K562 (cell line): Measurements from ENCODE around the gene FARP1. TPM values are rescaled to one million over a fixed set of nuclear protein-coding genes. Genes with fewer than 3 reads are reported as not detected.

Experiments used
- ATAC-seq: fragments of 200-7000 bp; cut with Tn5 transposase; 3 replicates; pipeline ENCODE4 v1.9.1; 2020; ENCODE audit warnings: moderate library complexity
- BruUV-seq: library from RNA; stranded (reverse); fragments of 400-500 nt; replicated peaks from 2 replicates; lab custom pipeline; 2021; lab: Mats Ljungman, UMichigan
- CTCF ChIA-PET: fragments of 300-600 bp; formaldehyde crosslinking; extraction: SDS; loops from one replicate; lab custom pipeline; 2021; ENCODE audit warnings: low intra/inter-chr PET ratio; lab: Yijun Ruan, JAX
- POLR2A ChIA-PET: fragments of 300-600, 350-650 bp; sonication (Branson Sonifier 250); formaldehyde crosslinking; extraction: SDS; loops from one replicate; lab custom pipeline; 2021; ENCODE audit warnings: antibody characterized with exemption, inconsistent platforms; lab: Yijun Ruan, JAX
- DNase-seq, 4 experiments: peaks; one replicate each; pipeline versions ENCODE4 v3.0.0 to v3.0.0-alpha.2; 2011 to 2018; ENCODE audit warnings: low spot score in 3 of 4, mixed read lengths in 3 of 4; ENCODE audit errors: extremely low read depth in 1 of 4
- FAIRE-seq: peaks from 2 replicates; lab custom pipeline; 2011; peaks lifted over from hg19 to GRCh38; lab: Jason Lieb, UNC
- H2AFZ ChIP-seq: 2 replicates; pipeline ENCODE4 v1.6.0; 2011; ENCODE audit warnings: low read depth, low read length, control low read depth, inconsistent platforms
- H3K27ac ChIP-seq: fragments of 200-600 bp; 3 replicates; pipeline ENCODE4 v1.8.0; 2011; ENCODE audit warnings: low read depth, mild to moderate bottlenecking, control low read depth, inconsistent platforms, low read length, moderate library complexity, mixed read lengths; ENCODE audit errors: extremely low read depth
- H3K27me3 ChIP-seq, 2 experiments: fragments of 300-600 bp in 1 of 2; 2 replicates in 1 of 2; 3 replicates in 1 of 2; pipeline versions ENCODE4 v1.6.0 to v1.8.0; 2011; ENCODE audit warnings: inconsistent platforms in 2 of 2, low read length in 2 of 2, mild to moderate bottlenecking in 1 of 2, mixed read lengths in 1 of 2, moderate library complexity in 1 of 2; ENCODE audit not compliant: control insufficient read depth in 2 of 2, insufficient read depth in 2 of 2
- H3K36me3 ChIP-seq: fragments of 300-600 bp; 3 replicates; pipeline ENCODE4 v1.8.0; 2011; ENCODE audit warnings: mild to moderate bottlenecking, low read length, inconsistent platforms; ENCODE audit not compliant: control insufficient read depth, insufficient read depth
- H3K4me1 ChIP-seq, 2 experiments: fragments of 200-600 bp in 1 of 2; replicated peaks in 1 of 2; 2 replicates in 1 of 2; 3 replicates in 1 of 2; pipeline versions ENCODE4 v1.5.1 to v1.8.0; 2011; ENCODE audit warnings: inconsistent platforms in 2 of 2, low read length in 2 of 2, mild to moderate bottlenecking in 1 of 2, mixed read lengths in 1 of 2, moderate library complexity in 1 of 2; ENCODE audit not compliant: control insufficient read depth in 2 of 2, insufficient read depth in 2 of 2
- H3K4me2 ChIP-seq: 2 replicates; pipeline ENCODE4 v1.6.1; 2011; ENCODE audit warnings: low read length, control low read depth, inconsistent platforms, mixed read lengths; ENCODE audit not compliant: insufficient read depth
- H3K4me3 ChIP-seq: fragments of 200-600 bp; sonication (generic), shearing (Covaris generic); 2 replicates; pipeline ENCODE4 v1.5.1; 2016; ENCODE audit warnings: control low read depth, inconsistent platforms
- H3K79me2 ChIP-seq: fragments of 200-600 bp; 3 replicates; pipeline ENCODE4 v1.8.0; 2011; ENCODE audit warnings: low read length, inconsistent platforms; ENCODE audit not compliant: control insufficient read depth, insufficient read depth
- H3K9ac ChIP-seq, 2 experiments: 2 replicates each; pipeline versions ENCODE4 v1.6.0 to v1.6.1; 2011; ENCODE audit warnings: low read depth in 2 of 2, low read length in 2 of 2, control low read depth in 1 of 2, inconsistent platforms in 1 of 2, mild to moderate bottlenecking in 1 of 2, mixed read lengths in 1 of 2; ENCODE audit not compliant: insufficient read depth in 1 of 2
- H3K9me1 ChIP-seq: one replicate; pipeline ENCODE4 v1.6.0; 2011; ENCODE audit warnings: inconsistent platforms, mild to moderate bottlenecking, low read length, moderate library complexity; ENCODE audit not compliant: control insufficient read depth, insufficient read depth
- H3K9me3 ChIP-seq: replicated peaks from 2 replicates; pipeline ENCODE4 v1.5.1; 2011; ENCODE audit warnings: low read depth, low read length, inconsistent platforms; ENCODE audit not compliant: control insufficient read depth, insufficient read depth
- H4K20me1 ChIP-seq: replicated peaks from 2 replicates; pipeline ENCODE4 v1.6.1; 2011; ENCODE audit warnings: low read length, inconsistent platforms, mixed read lengths; ENCODE audit not compliant: control insufficient read depth, insufficient read depth
- ARID3B ChIP-seq: fragments of 250-450 bp; sonication (Bioruptor Pico); IDR thresholded peaks from 2 replicates; pipeline ENCODE4 v1.4.0; 2020; ENCODE audit warnings: borderline replicate concordance
- FOXJ2 ChIP-seq: fragments of 200-800 bp; sonication (Bioruptor generic); IDR thresholded peaks from 2 replicates; pipeline ENCODE4 v1.6.1; 2016; ENCODE audit warnings: missing genetic modification characterization, missing compliant biosample characterization
- FOXK1 ChIP-seq: sonication (generic); formaldehyde crosslinking; IDR thresholded peaks from 2 replicates; pipeline ENCODE4 v1.8.0; 2022; ENCODE audit warnings: missing genetic modification reagents, mild to moderate bottlenecking, borderline replicate concordance
- HMGXB4 ChIP-seq: sonication (generic); formaldehyde crosslinking; IDR thresholded peaks from 2 replicates; pipeline ENCODE4 v1.8.1; 2023; ENCODE audit warnings: mild to moderate bottlenecking, missing genetic modification reagents
- NFIC ChIP-seq: fragments of 450-650 bp; IDR thresholded peaks from 2 replicates; pipeline ENCODE4 v1.6.1; 2017; ENCODE audit warnings: mild to moderate bottlenecking, inconsistent platforms
- RBM22 ChIP-seq: fragments of 200-400 bp; formaldehyde crosslinking; IDR thresholded peaks from 2 replicates; pipeline ENCODE4 v1.6.1; 2018; ENCODE audit warnings: low read length, low read depth; ENCODE audit not compliant: poor library complexity, severe bottlenecking
- ZBTB43 ChIP-seq: sonication (generic); formaldehyde crosslinking; IDR thresholded peaks from 2 replicates; pipeline ENCODE4 v1.8.0; 2023; ENCODE audit warnings: mild to moderate bottlenecking, missing genetic modification reagents
- ZNF197 ChIP-seq: fragments of 200-800 bp; sonication (Bioruptor generic); IDR thresholded peaks from 2 replicates; pipeline ENCODE4 v1.6.1; 2016; ENCODE audit warnings: low read depth, missing genetic modification characterization, missing compliant biosample characterization
- ZNF717 ChIP-seq: fragments of 250-450 bp; sonication (Bioruptor Pico); IDR thresholded peaks from 2 replicates; pipeline ENCODE4 v1.5.0; 2021
- WGBS: fragments of 100-300 bp; shearing (Covaris generic); methylation state at CpG from one replicate; pipeline ENCODE4 v1.1.6; 2016; ENCODE audit warnings: low coverage, mixed read lengths; ENCODE audit not compliant: insufficient coverage; ENCODE audit errors: missing lambda C conversion rate; 5-methylcytosine and 5-hydroxymethylcytosine counted together
- in situ Hi-C: fragments of 300-500 bp; cut with MboI; formaldehyde crosslinking; loops from 4 replicates; pipeline ENCODE4 v1.15.0; 2018; ENCODE audit warnings: inconsistent platforms, mixed read lengths
- intact Hi-C: fragments of 100-400 bp; cut with micrococcal nuclease; formaldehyde crosslinking; loops from 2 replicates; pipeline ENCODE4 v1.14.2; 2022
- polyA plus RNA-seq, 8 experiments: library from polyadenylated mRNA; depleted of rRNA in 4 of 8; stranded (reverse) in 5 of 8; unstranded in 3 of 8; fragments of >200 nt; fragmentation: Nextera tagmentation in 2 of 8; fragmentation: Illumina TruSeq in 1 of 8; extraction: Ambion mirVana in 2 of 8; extraction: Trizol in 1 of 8; gene quantifications; 2 replicates each; pipeline versions ENCODE4 v1.2.1 to v1.2.3, GENCODE V29; 2011 to 2014; ENCODE audit warnings: inconsistent platforms in 1 of 8, missing spikeins in 1 of 8
- total RNA-seq, 7 experiments: library from RNA; depleted of rRNA in 6 of 7; stranded (reverse); fragments of >200 nt in 6 of 7; fragmentation: Illumina TruSeq in 2 of 7; extraction: Trizol in 2 of 7; gene quantifications; 2 replicates each; pipeline versions ENCODE4 v1.2.1 to v1.2.3, GENCODE V29; 2011 to 2021; ENCODE audit warnings: low replicate concordance in 1 of 7

FARP1 gene
- total and polyA plus RNA-seq, 9 of the 15 experiments (the other 6 are each of a cell fraction or from before 2014, with no cell fraction given): 0.03 to 0.29 (median 0.05) TPM; not detected in 3

GRCh38 chr13:98434060-98434459, 291.2 kb downstream of the FARP1 start:
- in situ Hi-C loops (no loop called here), intact Hi-C loops (no loop called here)
- no peak overlapping the region for H3K9ac ChIP-seq
- ATAC-seq: no peak
- ChIA-PET POLR2A (no interaction called here), CTCF (no interaction called here)
- 9% methylated on average over 6 of the region's 6 CpGs for WGBS
- H3K4me2 ChIP-seq: no peak overlapping the region
- no peak overlapping the region for H3K4me3 ChIP-seq
- H3K27ac ChIP-seq: no peak overlapping the region
- no peaks in the 10 kb centered on the region for H4K20me1 ChIP-seq
- H3K36me3 ChIP-seq: no peaks in the 10 kb centered on the region
- H2AFZ ChIP-seq: no peak overlapping the region
- no TSS peak for BruUV-seq
- H3K9me1 ChIP-seq: no peaks in the 10 kb centered on the region
- peaks cover 0 to 4% of the 10 kb centered on the region in 2 experiments; a peak in 2 of 5 replicates for H3K4me1 ChIP-seq
- H3K9me3 ChIP-seq: no peaks in the 10 kb centered on the region
- TF ChIP-seq FOXJ2 (tag) (no peak), NFIC (no peak), HMGXB4 (CRISPR knock-in tag) (no peak), ZBTB43 (CRISPR knock-in tag) (no peak), ZNF717 (CRISPR knock-in tag) (no peak), ARID3B (no peak), ZNF197 (CRISPR knock-in tag) (no peak), FOXK1 (CRISPR knock-in tag) (no peak), RBM22 (no peak)
- peaks cover 18 to 71% of the 10 kb centered on the region in 2 experiments; a peak in 4 of 5 replicates for H3K27me3 ChIP-seq
- no peaks in the 10 kb centered on the region for H3K79me2 ChIP-seq
- no peak for DNase-seq
- FAIRE-seq: no peak
